GM10248 (cell line): ENCODE results near the gene SIN3A.

Experiments used
- CTCF ChIA-PET: fragments of 300-600 bp; sonication (Branson Sonifier 250); formaldehyde crosslinking; extraction: SDS; loops from one replicate; lab custom pipeline; 2021; ENCODE audit warnings: antibody characterized with exemption; lab: Yijun Ruan, JAX
- POLR2A ChIA-PET: fragments of 350-650 bp; sonication (Branson Sonifier 250); formaldehyde crosslinking; extraction: SDS; loops from one replicate; lab custom pipeline; 2020; ENCODE audit warnings: antibody characterized with exemption; lab: Yijun Ruan, JAX
- DNase-seq: peaks from one replicate; pipeline ENCODE4 v3.0.0; 2012; ENCODE audit errors: extremely low spot score
- CTCF ChIP-seq: IDR thresholded peaks from 2 replicates; pipeline ENCODE4 v1.5.1; 2012; ENCODE audit warnings: mild to moderate bottlenecking, low read depth; ENCODE audit errors: extremely low read depth, missing control alignments, control extremely low read depth

Gene SIN3A

GRCh38 chr15:75425966-75426500, 25.5 kb downstream of the SIN3A start:
- TF ChIP-seq CTCF: no peak
- DNase-seq: no peak
- POLR2A ChIA-PET: no interaction called here
- CTCF ChIA-PET: interaction anchor here (1.6 kb wide), 1 partner anchor 45 kb away, joined by 3 read pairs; no protein-coding TSS in a partner anchor

- POLR2A ChIA-PET: no interaction called here
- CTCF ChIA-PET: interaction anchor here (1.6 to 1.8 kb wide), 2 partner anchors 11 to 55 kb away, joined by 3 to 5 read pairs; no protein-coding TSS in a partner anchor
- TF ChIP-seq CTCF: no peak
- DNase-seq: no peak
These were observed 28.9 kb downstream of the SIN3A start for GRCh38 chr15:75422554-75422953.

- ChIA-PET CTCF (interaction anchor here (1.0 to 1.6 kb wide), 4 partner anchors 8 to 15 kb away, joined by 3 to 7 read pairs (median 4); no protein-coding TSS in a partner anchor), POLR2A (no interaction called here)
- TF ChIP-seq CTCF: no peak
- DNase-seq: no peak
These were observed 30.8 kb downstream of the SIN3A start for GRCh38 chr15:75420698-75421097.

- TF ChIP-seq CTCF: no peak
- ChIA-PET POLR2A (no interaction called here), CTCF (no interaction called here)
- no peak for DNase-seq
These were observed 34.9 kb downstream of the SIN3A start for GRCh38 chr15:75416584-75416983.

GRCh38 chr15:75410196-75410595, 41.3 kb downstream of the SIN3A start:
- TF ChIP-seq CTCF: no peak
- ChIA-PET CTCF (no interaction called here), POLR2A (no interaction called here)
- no peak for DNase-seq

GRCh38 chr15:75407083-75407482, 44.4 kb downstream of the SIN3A start:
- TF ChIP-seq CTCF: no peak
- ChIA-PET CTCF (interaction anchor here (1.2 kb wide), 1 partner anchor 39 kb away, joined by 5 read pairs; no protein-coding TSS in a partner anchor), POLR2A (no interaction called here)
- DNase-seq: no peak
